Muscle of leg (tissue), 11 donors: ENCODE results near the gene DNAI4. TPM values are rescaled to one million over a fixed set of nuclear protein-coding genes. Genes with fewer than 3 reads are reported as not detected.

Experiments used
- DNase-seq: peaks from one replicate; pipeline ENCODE4 v3.0.0; 2013
- H3K27ac ChIP-seq: one replicate; pipeline ENCODE4 v1.5.1; 2013; ENCODE audit warnings: mild to moderate bottlenecking, low read length, control low read depth
- H3K27me3 ChIP-seq: one replicate; pipeline ENCODE4 v1.6.1; 2013; ENCODE audit warnings: low read length; ENCODE audit not compliant: control insufficient read depth, insufficient read depth
- H3K36me3 ChIP-seq: one replicate; pipeline ENCODE4 v1.6.1; 2013; ENCODE audit warnings: low read length; ENCODE audit not compliant: control insufficient read depth, insufficient read depth
- H3K4me1 ChIP-seq: one replicate; pipeline ENCODE4 v1.6.1; 2013; ENCODE audit warnings: low read length; ENCODE audit not compliant: control insufficient read depth, insufficient read depth
- H3K4me3 ChIP-seq: one replicate; pipeline ENCODE4 v1.5.1; 2013; ENCODE audit warnings: low read length, control low read depth
- H3K9me3 ChIP-seq: replicated peaks from 2 replicates; pipeline ENCODE4 v1.6.1; 2013; ENCODE audit warnings: low read depth, low read length; ENCODE audit not compliant: control insufficient read depth
- WGBS: methylation state at CpG from one replicate; pipeline ENCODE4 v1.1.5; 2013; ENCODE audit warnings: missing lambda C conversion rate; ENCODE audit not compliant: insufficient coverage; 5-methylcytosine and 5-hydroxymethylcytosine counted together
- polyA plus RNA-seq, 8 donors: library from polyadenylated mRNA; unstranded; fragments of 120-200 nt; gene quantifications; one replicate each; pipeline versions ENCODE4 v1.2.1 to v1.2.3, GENCODE V29; 2013; ENCODE audit warnings: inconsistent platforms in 1 of 8, low replicate concordance in 1 of 8; ENCODE audit not compliant: insufficient read length in 8 of 8, insufficient read depth in 1 of 8
- total RNA-seq: library from RNA; stranded (reverse); fragments of 120-200 nt; gene quantifications from one replicate; pipeline ENCODE4 v1.2.4, GENCODE V29; 2013

The DNAI4 gene
- total and polyA plus RNA-seq, 9 donors = 2.1 to 9.2 (median 3.3) TPM

- Histone ChIP-seq H3K9me3 (no peaks in the 10 kb centered on the region), H3K27me3 (no peaks in the 10 kb centered on the region), H3K4me3 (no peak overlapping the region), H3K27ac (no peak overlapping the region), H3K4me1 (no peaks in the 10 kb centered on the region), H3K36me3 (no peaks in the 10 kb centered on the region)
- DNase-seq = no peak
- whole genome bisulfite sequencing = no CpG with 5 or more reads among the region's 2 CpGs
Observed at GRCh38 chr1:66773227-66773626, 151.4 kb downstream of the DNAI4 start.

GRCh38 chr1:66770694-66771093 lies 154.0 kb downstream of the DNAI4 start:
- DNase-seq = no peak

GRCh38 chr1:66770240-66770639 lies 154.4 kb downstream of the DNAI4 start:
- H3K27me3 ChIP-seq = no peaks in the 10 kb centered on the region
- WGBS = no CpG with 5 or more reads among the region's 2 CpGs
- H3K4me1 ChIP-seq = no peaks in the 10 kb centered on the region
- DNase-seq = no peak
- no peak overlapping the region for H3K27ac ChIP-seq
- no peaks in the 10 kb centered on the region for H3K36me3 ChIP-seq
- H3K4me3 ChIP-seq = no peak overlapping the region
- no peaks in the 10 kb centered on the region for H3K9me3 ChIP-seq

More at GRCh38 chr1:66770694-66771093, 154.0 kb downstream of the DNAI4 start:
- Histone ChIP-seq H3K27ac (no peak overlapping the region), H3K36me3 (no peaks in the 10 kb centered on the region), H3K4me3 (no peak overlapping the region), H3K27me3 (no peaks in the 10 kb centered on the region), H3K9me3 (no peaks in the 10 kb centered on the region), H3K4me1 (no peaks in the 10 kb centered on the region)
- WGBS = 82% methylated on average over 4 of the region's 4 CpGs

- H3K4me3 ChIP-seq = no peak overlapping the region
- WGBS = no CpG with 5 or more reads among the region's 7 CpGs
- no peaks in the 10 kb centered on the region for H3K27me3 ChIP-seq
- H3K4me1 ChIP-seq = no peaks in the 10 kb centered on the region
- no peaks in the 10 kb centered on the region for H3K9me3 ChIP-seq
- H3K36me3 ChIP-seq = no peaks in the 10 kb centered on the region
- no peak overlapping the region for H3K27ac ChIP-seq
- DNase-seq = no peak
Observed at GRCh38 chr1:66769512-66770229, 155.0 kb downstream of the DNAI4 start.

- Histone ChIP-seq H3K4me1 (no peaks in the 10 kb centered on the region), H3K36me3 (no peaks in the 10 kb centered on the region), H3K4me3 (no peak overlapping the region), H3K27me3 (no peaks in the 10 kb centered on the region), H3K27ac (no peak overlapping the region), H3K9me3 (no peaks in the 10 kb centered on the region)
- DNase-seq = no peak
- WGBS = no CpG with 5 or more reads among the region's 1 CpG
Observed at GRCh38 chr1:66768965-66769364, 155.7 kb downstream of the DNAI4 start.

GRCh38 chr1:66767626-66768025 lies 157.0 kb downstream of the DNAI4 start:
- no peak overlapping the region for H3K27ac ChIP-seq
- no peaks in the 10 kb centered on the region for H3K4me1 ChIP-seq
- no peak for DNase-seq
- no peaks in the 10 kb centered on the region for H3K9me3 ChIP-seq
- no peak overlapping the region for H3K4me3 ChIP-seq
- H3K36me3 ChIP-seq = no peaks in the 10 kb centered on the region
- H3K27me3 ChIP-seq = no peaks in the 10 kb centered on the region

GRCh38 chr1:66764994-66765578 lies 159.6 kb downstream of the DNAI4 start:
- no CpG with 5 or more reads among the region's 3 CpGs for WGBS
- peak; percentile 58 for DNase-seq

More at GRCh38 chr1:66764994-66765578, 159.6 kb downstream of the DNAI4 start:
- Histone ChIP-seq H3K4me1 (no peaks in the 10 kb centered on the region), H3K27ac (no peak overlapping the region), H3K4me3 (no peak overlapping the region), H3K9me3 (no peaks in the 10 kb centered on the region), H3K36me3 (no peaks in the 10 kb centered on the region), H3K27me3 (no peaks in the 10 kb centered on the region)

Other genes starting within 250 kb of the DNAI4 start
- 4.0 TPM for gene DYNLT5, start 172.4 kb downstream of the DNAI4 start, total RNA-seq
- 1 to 10 TPM; 2.0 to 6.5 (median 3.7) TPM for gene DYNLT5, start 172.4 kb downstream of the DNAI4 start, polyA plus RNA-seq
- 0.13 TPM for gene INSL5, start 123.6 kb downstream of the DNAI4 start, total RNA-seq
- under 1 TPM in 1 of 8 donors, not detected in 7; 0.18 TPM for gene INSL5, start 123.6 kb downstream of the DNAI4 start, polyA plus RNA-seq
- 27.0 TPM for gene MIER1, start 134 bp upstream of the DNAI4 start, total RNA-seq
- gene MIER1, start 134 bp upstream of the DNAI4 start, polyA plus RNA-seq = 10 to 100 TPM; 16.4 to 26.7 (median 21.7) TPM
- 6.3 TPM for gene SLC35D1, start 129.3 kb upstream of the DNAI4 start, total RNA-seq
- gene SLC35D1, start 129.3 kb upstream of the DNAI4 start, polyA plus RNA-seq = 1 to 10 TPM; 6.0 to 9.0 (median 6.9) TPM
- gene C1orf141, start 210.1 kb upstream of the DNAI4 start, total RNA-seq = not detected
- gene C1orf141, start 210.1 kb upstream of the DNAI4 start, polyA plus RNA-seq = under 1 TPM in 1 of 8 donors, not detected in 7; 0.54 TPM
- gene IL23R, start 241.6 kb upstream of the DNAI4 start, total RNA-seq = 0.04 TPM
- under 1 TPM in 3 of 8 donors, not detected in 5; 0.05 to 0.12 (median 0.07) TPM for gene IL23R, start 241.6 kb upstream of the DNAI4 start, polyA plus RNA-seq